H1 (cell line): Measurements from ENCODE around the gene RBM26. TPM values are rescaled to one million over a fixed set of nuclear protein-coding genes. Genes with fewer than 3 reads are reported as not detected.

ENCODE experiments used
- polyA plus RNA-seq, 7 experiments: library from polyadenylated mRNA; depleted of rRNA in 3 of 7; stranded (reverse) in 5 of 7; unstranded in 2 of 7; fragments of >200 nt in 5 of 7; fragments of 200-250 nt in 2 of 7; gene quantifications; 1 replicate in 5 of 7; 2 replicates in 1 of 7; 4 replicates in 1 of 7; pipeline versions ENCODE4 v1.2.1 to v1.2.3, GENCODE V29; 2011 to 2013; ENCODE audit warnings: missing spikeins in 2 of 7, mixed read lengths in 2 of 7
- total RNA-seq: library from RNA; stranded (reverse); fragmentation: NEBNext Ultra II Directional; extraction: Animal tissue kit (Norgen Biotek cat#: 25700); gene quantifications from 2 replicates; pipeline ENCODE4 v1.2.1, GENCODE V29; 2021
- TF ChIP-seq, protein P1 (sequence below): fragments of 300-600 bp; sonication (generic); IDR thresholded peaks from 2 replicates; pipeline ENCODE4 v1.7.1; 2012; ENCODE audit warnings: low read length, moderate library complexity, mild to moderate bottlenecking, inconsistent platforms; ENCODE audit not compliant: insufficient replicate concordance

The RBM26 gene
- total and polyA plus RNA-seq, 2 of the 8 experiments (the other 6 are each of a cell fraction or from before 2014, with no cell fraction given), result 20.3 to 65.5 TPM

DNA sequence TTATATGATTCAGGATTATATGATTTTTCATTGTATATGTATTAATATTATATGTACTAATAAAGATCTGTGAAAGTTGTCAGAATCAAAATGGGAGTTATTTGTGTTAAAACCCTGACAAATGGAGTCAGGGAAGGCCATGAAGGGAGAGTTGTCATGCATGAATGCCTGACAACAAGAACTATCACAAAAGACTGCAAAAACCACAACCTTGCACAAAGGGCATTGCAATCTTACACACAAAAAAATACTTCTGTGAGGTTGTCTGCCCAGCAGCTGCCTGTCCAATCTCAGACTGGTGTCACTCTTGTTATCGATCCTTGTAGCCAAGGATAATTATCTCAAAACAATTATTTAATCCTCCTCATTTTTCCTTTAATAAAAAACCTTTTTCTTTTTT lies 21.2 kb upstream of the RBM26 start (continued):
- TF ChIP-seq, protein P1, sequence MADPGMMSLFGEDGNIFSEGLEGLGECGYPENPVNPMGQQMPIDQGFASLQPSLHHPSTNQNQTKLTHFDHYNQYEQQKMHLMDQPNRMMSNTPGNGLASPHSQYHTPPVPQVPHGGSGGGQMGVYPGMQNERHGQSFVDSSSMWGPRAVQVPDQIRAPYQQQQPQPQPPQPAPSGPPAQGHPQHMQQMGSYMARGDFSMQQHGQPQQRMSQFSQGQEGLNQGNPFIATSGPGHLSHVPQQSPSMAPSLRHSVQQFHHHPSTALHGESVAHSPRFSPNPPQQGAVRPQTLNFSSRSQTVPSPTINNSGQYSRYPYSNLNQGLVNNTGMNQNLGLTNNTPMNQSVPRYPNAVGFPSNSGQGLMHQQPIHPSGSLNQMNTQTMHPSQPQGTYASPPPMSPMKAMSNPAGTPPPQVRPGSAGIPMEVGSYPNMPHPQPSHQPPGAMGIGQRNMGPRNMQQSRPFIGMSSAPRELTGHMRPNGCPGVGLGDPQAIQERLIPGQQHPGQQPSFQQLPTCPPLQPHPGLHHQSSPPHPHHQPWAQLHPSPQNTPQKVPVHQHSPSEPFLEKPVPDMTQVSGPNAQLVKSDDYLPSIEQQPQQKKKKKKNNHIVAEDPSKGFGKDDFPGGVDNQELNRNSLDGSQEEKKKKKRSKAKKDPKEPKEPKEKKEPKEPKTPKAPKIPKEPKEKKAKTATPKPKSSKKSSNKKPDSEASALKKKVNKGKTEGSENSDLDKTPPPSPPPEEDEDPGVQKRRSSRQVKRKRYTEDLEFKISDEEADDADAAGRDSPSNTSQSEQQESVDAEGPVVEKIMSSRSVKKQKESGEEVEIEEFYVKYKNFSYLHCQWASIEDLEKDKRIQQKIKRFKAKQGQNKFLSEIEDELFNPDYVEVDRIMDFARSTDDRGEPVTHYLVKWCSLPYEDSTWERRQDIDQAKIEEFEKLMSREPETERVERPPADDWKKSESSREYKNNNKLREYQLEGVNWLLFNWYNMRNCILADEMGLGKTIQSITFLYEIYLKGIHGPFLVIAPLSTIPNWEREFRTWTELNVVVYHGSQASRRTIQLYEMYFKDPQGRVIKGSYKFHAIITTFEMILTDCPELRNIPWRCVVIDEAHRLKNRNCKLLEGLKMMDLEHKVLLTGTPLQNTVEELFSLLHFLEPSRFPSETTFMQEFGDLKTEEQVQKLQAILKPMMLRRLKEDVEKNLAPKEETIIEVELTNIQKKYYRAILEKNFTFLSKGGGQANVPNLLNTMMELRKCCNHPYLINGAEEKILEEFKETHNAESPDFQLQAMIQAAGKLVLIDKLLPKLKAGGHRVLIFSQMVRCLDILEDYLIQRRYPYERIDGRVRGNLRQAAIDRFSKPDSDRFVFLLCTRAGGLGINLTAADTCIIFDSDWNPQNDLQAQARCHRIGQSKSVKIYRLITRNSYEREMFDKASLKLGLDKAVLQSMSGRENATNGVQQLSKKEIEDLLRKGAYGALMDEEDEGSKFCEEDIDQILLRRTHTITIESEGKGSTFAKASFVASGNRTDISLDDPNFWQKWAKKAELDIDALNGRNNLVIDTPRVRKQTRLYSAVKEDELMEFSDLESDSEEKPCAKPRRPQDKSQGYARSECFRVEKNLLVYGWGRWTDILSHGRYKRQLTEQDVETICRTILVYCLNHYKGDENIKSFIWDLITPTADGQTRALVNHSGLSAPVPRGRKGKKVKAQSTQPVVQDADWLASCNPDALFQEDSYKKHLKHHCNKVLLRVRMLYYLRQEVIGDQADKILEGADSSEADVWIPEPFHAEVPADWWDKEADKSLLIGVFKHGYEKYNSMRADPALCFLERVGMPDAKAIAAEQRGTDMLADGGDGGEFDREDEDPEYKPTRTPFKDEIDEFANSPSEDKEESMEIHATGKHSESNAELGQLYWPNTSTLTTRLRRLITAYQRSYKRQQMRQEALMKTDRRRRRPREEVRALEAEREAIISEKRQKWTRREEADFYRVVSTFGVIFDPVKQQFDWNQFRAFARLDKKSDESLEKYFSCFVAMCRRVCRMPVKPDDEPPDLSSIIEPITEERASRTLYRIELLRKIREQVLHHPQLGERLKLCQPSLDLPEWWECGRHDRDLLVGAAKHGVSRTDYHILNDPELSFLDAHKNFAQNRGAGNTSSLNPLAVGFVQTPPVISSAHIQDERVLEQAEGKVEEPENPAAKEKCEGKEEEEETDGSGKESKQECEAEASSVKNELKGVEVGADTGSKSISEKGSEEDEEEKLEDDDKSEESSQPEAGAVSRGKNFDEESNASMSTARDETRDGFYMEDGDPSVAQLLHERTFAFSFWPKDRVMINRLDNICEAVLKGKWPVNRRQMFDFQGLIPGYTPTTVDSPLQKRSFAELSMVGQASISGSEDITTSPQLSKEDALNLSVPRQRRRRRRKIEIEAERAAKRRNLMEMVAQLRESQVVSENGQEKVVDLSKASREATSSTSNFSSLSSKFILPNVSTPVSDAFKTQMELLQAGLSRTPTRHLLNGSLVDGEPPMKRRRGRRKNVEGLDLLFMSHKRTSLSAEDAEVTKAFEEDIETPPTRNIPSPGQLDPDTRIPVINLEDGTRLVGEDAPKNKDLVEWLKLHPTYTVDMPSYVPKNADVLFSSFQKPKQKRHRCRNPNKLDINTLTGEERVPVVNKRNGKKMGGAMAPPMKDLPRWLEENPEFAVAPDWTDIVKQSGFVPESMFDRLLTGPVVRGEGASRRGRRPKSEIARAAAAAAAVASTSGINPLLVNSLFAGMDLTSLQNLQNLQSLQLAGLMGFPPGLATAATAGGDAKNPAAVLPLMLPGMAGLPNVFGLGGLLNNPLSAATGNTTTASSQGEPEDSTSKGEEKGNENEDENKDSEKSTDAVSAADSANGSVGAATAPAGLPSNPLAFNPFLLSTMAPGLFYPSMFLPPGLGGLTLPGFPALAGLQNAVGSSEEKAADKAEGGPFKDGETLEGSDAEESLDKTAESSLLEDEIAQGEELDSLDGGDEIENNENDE, result no peak
